Right ventricle myocardium superior (tissue), 1 donor: ENCODE measurements around the gene SCYL2. TPM values are rescaled to one million over a fixed set of nuclear protein-coding genes. Genes with fewer than 3 reads are reported as not detected.
"Not testable (repeated sequence)": the region's sequence is repeated elsewhere in the genome, so short reads cannot be mapped to it uniquely, and the experiment has no call there.

Experiments used
- ATAC-seq: fragments of 200-7000 bp; cut with Tn5 transposase; one replicate; pipeline ENCODE4 v1.9.1; 2020; ENCODE audit warnings: mild to moderate bottlenecking; ENCODE audit not compliant: poor library complexity
- DNase-seq: peaks from one replicate; pipeline ENCODE4 v3.0.0-alpha.2; 2020
- intact Hi-C: fragments of 100-400 bp; cut with DNase I; formaldehyde crosslinking; loops from one replicate; pipeline ENCODE4 v1.11.2; 2022
- total RNA-seq: library from RNA; stranded (reverse); fragmentation: NEBNext Ultra II Directional; extraction: Animal tissue kit (Norgen Biotek cat#: 25700); gene quantifications from one replicate; pipeline ENCODE4 v1.2.1, GENCODE V29; 2021
- donor health status: DM: no; HTN: yes; CAD: no; lungs with severe emphysema.

SCYL2 gene
- total RNA-seq, 1 donor from 2014 or later: 24.7 TPM

DNA sequence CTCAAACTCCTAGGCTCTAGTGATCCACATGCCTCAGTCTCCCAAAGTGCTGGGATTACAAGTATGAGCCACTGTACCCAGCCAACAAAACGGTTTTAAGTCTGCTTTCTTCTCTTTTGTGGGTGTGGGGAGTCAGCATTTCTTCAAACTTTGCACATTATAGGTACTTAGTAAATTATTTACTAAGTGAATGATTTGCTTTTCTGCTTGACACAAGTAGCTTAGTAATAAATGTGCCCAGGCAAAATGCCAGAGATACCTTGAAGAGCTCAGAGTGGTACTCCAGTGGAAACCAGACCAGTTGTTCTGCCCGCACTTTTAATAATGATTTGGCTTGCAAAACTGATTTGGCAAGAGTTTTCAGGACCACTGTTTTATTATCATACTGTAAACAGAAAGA lies 15.1 kb upstream of the SCYL2 start:
- DNase-seq (no peak), ATAC-seq (no peak)
- intact Hi-C loops: no loop called here

DNA sequence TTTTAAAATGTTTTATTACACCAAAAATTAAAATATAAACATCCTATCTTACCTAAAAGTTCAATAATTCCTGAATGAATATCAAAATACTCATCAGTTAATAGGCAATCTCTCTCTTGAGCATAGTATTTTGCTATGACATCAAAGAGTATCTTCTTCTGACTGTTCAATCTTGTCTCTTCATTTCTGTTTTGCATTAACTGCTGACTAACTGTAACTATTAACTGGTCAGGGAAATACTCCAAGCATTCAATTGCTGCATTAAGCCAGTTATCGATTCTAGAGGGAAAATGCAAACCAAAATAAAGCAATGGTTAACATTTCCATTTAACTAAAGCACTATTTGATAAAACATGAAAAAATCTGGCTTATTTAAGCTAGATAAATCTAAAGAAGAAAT lies 13.5 kb upstream of the SCYL2 start:
- ATAC-seq (no peak), DNase-seq (no peak)
- intact Hi-C loops: no loop called here

GRCh38 chr12:100254876-100255275 lies 12.1 kb upstream of the SCYL2 start:
- DNase-seq (no peak), ATAC-seq (no peak)
- intact Hi-C loops: no loop called here

DNA sequence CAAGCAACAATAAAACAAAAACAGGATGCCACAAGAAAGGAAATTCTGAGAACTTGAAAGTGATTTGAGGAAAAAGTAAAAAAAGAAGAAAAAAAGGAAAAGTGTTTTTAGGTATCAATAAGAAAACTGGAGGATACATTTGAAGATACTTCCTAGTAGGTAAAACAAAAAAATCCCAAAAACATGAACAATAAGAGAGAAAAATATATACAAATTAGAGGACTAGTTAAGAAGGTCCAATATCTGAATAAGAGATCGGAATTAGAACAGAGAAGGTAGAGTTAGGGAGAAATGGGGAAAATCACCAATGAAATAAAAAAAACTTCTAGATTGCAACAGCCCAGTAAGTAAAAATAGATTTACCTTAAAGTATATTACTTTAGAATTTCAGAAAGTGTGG lies 8.8 kb upstream of the SCYL2 start:
- no peak for ATAC-seq
- intact Hi-C loops: no loop called here
- DNase-seq: no peak

DNA sequence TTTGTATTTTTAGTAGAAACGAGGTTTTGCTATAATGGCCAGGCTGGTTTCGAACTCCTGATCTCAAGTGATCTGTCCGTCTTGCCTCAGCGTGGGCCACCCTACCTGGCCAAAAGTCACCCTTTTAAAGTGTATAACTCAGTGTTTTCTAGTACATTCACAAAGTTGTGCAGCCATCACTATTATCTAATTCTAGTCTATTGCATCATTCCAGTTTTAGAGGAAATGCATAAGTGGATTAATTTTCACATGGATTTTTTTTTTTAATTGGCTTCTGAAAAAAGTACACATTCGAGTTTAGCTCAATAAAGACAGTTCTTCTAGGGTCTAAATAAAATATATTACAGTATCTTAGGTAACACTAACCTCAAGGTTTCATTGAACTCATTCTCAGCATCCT lies 3.8 kb upstream of the SCYL2 start:
- no peak for DNase-seq
- no peak for ATAC-seq
- intact Hi-C loops: loop anchor here (10.0 kb wide), 1 partner anchor 128 kb away; no protein-coding TSS in a partner anchor

GRCh38 chr12:100265107-100265506 lies 1.9 kb upstream of the SCYL2 start:
- DNase-seq, ATAC-seq: not testable (repeated sequence)
- intact Hi-C loops: loop anchor here (10.0 kb wide), 1 partner anchor 130 kb away; no protein-coding TSS in a partner anchor

GRCh38 chr12:100265732-100266584 lies 1.0 kb upstream of the SCYL2 start:
- ATAC-seq (no peak), DNase-seq (no peak)
- intact Hi-C loops: loop anchor here (10.0 kb wide), 1 partner anchor 131 kb away; no protein-coding TSS in a partner anchor

GRCh38 chr12:100266585-100266834 lies 467 bp upstream of the SCYL2 start:
- DNase-seq (peak; percentile 97), ATAC-seq (peak; percentile 90)
- intact Hi-C loops: loop anchor here (10.0 kb wide), 1 partner anchor 132 kb away; no protein-coding TSS in a partner anchor

DNA sequence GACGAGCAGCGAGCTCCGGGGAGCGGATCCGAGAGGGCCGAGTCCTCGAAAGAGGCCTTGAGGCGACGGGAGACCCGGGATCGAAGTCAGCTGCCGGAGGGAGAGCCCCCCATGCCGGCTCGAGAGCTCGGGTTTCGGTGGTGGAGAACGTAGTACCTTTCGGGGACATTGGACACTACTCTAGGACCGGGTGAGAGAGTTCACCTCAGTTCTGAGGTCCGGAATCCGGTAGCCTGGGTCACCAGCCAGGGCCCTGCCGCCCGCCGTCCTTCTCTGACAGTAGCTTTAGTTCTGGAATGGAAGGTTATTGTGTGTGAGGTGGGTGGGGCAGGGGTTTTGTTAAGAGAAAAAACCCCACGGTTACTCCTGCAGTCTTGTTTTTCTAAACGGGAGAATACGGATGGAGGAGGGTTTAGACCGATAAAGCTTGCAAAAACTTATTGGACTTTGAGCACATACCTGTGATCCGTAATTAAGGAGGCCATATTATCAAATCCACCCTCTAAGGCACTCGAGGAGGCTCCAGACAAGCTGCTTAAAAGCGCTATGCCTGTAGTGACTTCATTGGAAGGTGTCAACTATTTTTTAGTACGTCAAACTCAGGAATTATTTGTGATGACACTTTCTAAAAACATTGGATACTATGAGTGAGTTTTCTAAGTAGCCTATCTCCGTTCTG lies 765 bp downstream of the SCYL2 start:
- intact Hi-C loops: loop anchor here (10.0 kb wide), 1 partner anchor 133 kb away; no protein-coding TSS in a partner anchor
- ATAC-seq: peak; percentile 13
- no peak for DNase-seq

DNA sequence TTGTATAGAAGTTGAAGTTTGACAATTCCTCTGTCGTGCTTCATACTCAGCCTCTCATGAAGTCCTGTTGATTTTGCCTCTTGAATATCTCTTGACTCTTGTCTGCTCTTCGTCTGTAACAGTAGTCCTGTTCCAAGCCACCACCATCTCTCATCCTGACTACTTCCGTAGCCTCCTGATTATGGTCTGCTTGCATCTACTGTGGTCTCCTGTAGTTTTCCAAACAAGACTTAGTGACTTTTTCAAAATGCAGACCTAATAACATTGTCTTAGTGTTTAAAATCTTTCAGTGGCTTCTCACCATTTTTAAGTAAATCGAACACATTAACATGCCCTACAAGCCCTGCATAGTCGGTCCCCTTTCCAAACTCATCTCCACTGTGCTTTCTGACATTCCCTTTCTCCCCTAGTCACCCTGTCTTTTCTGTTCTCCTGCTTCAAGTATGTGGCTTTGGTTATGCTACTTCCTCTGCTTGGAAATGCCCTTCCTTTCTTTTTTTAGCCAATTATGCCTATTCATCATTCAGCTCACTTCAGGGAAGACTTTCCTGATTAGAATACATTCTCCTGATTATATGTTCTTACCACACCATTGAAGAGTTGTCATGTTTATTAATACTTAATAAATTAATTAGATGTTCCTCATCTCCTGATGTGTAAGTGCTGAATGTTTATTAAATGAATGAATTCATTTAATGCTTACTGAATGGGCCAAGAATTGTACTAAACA lies 2.0 kb downstream of the SCYL2 start:
- DNase-seq: no peak
- no peak for ATAC-seq
- intact Hi-C loops: loop anchor here (10.0 kb wide), 1 partner anchor 134 kb away; no protein-coding TSS in a partner anchor

GRCh38 chr12:100273782-100274181 lies 6.8 kb downstream of the SCYL2 start:
- ATAC-seq: no peak
- no peak for DNase-seq
- intact Hi-C loops: no loop called here

DNA sequence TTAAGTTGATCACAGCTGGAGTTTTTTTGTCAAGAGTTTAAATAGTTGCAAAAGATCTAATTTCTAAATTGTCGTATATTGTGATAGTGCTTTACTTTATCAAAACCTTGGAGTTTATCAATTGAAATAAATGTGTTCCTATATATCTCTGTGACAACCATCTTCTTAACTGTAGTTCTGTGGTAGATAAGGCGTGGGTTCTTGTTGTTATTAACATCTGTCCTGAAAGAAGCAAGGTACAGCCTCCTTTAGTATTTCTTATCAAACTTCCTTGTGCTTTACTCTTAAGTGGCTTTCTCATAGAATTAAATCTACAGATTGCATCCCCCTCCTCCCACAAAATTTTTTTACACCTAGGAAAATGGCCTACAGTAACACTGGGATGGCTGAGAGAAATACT lies 7.3 kb downstream of the SCYL2 start:
- no peak for DNase-seq
- intact Hi-C loops: no loop called here
- no peak for ATAC-seq

DNA sequence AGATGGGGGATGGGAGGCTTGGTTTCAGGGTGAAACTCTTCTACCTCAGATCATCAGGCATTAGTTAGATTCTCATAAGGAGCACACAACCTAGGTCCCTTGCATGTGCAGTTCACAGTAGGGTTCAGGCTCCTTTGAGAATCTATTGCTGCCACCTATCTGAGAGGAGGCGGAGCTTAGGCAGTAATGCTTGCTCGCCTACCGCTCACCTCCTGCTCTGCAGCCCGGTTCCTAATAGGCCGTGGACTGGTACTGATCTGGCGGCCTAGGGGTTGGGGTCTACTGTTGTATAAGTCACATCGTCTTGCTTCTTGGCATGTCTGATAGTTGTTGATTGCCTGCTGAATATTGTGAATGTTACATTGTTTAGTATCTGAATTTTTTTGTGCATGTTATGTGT lies 12.2 kb downstream of the SCYL2 start:
- DNase-seq: no peak
- ATAC-seq: no peak
- intact Hi-C loops: no loop called here

DNA sequence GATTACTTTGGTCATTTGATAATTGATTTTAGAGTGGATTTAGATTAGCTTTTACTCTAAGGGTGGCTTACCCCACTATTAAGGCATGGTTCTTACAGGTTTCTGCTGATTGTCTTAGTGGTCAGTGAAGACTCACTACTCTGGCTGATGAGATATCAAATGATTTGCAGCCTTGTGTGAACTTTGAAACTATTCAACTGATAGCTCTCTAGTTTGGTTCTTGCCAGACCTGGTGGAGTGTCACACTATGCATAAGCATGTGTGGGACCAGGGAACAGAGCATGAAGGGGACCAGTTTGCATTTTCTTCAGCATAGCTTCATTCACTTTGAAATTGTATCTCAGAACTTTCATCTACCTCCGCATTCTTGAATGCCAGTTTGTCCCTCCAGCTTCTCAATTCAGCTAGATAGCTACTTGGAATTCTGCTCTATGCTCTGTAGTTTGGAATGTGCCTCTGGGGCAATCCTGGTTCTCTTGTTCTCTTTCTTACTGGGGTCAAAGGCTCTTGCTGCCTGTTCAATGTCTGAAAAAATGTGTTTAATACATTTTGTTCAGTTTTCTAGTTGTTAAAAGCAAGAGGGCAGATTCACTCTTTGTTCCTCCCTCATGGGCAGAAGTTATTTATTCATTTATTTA lies 12.7 kb downstream of the SCYL2 start:
- no peak for DNase-seq
- intact Hi-C loops: no loop called here
- ATAC-seq: no peak

- ATAC-seq, intact Hi-C loops, DNase-seq: not testable (repeated sequence)
Observed at GRCh38 chr12:100284556-100284955, 17.6 kb downstream of the SCYL2 start.

DNA sequence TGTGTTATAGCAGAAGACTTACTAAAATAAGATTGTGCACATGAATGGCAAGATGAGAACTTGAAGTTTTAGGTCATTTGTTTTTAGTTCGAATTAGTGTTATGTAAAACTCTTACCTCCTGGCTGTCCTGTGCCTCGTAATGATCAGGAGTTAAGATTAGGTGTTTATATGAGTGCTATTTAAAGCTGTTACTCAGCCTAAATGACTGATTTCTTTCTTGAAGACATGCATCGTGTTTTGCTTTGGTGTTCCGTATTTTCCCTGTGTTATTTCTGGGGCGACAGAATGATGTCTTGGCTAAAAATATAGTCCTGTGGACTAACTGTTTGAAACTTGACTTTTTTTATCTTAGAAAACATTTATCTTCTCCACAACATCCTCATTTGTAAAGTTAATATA lies 22.1 kb downstream of the SCYL2 start:
- DNase-seq (no peak), ATAC-seq (no peak)
- intact Hi-C loops: no loop called here

DNA sequence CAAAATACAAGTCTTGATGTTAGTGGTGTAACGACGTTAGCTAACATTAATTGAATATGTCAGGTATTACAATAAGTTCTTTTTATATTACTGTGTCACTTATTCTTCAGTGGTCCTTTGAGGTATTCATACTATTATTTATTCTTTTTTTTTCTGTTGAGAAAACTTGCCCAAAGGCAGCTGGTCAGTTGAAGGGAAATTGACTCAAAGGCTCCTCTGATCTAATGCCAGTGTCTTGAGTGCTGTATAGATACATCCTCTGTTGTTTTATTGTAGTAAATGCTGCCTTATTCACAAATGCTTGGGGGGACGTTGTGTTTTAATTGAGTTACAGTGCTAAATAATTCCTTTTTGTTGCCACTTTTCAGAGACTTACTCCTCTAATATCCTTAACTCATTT lies 23.0 kb downstream of the SCYL2 start:
- ATAC-seq: no peak
- no peak for DNase-seq
- intact Hi-C loops: no loop called here

DNA sequence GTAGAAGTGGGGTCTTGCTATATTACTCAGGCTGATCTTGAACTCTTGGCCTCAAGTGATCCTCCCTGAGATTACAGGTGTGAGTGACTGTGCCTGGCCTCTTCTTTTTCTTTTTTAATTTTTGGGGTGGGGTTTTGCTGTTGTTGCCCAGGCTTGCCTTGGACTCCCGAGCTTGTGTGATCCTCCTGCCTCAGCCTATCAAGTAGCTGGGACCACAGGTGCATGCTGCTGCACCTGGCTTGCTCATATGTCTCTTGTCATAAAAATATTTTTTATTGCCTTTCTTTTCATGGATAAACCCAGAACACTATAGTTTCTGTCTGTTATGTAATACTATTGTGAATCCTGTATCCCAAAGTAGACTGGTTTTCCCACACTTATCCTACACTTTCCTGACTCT lies 26.0 kb downstream of the SCYL2 start:
- ATAC-seq: no peak
- no peak for DNase-seq
- intact Hi-C loops: no loop called here

DNA sequence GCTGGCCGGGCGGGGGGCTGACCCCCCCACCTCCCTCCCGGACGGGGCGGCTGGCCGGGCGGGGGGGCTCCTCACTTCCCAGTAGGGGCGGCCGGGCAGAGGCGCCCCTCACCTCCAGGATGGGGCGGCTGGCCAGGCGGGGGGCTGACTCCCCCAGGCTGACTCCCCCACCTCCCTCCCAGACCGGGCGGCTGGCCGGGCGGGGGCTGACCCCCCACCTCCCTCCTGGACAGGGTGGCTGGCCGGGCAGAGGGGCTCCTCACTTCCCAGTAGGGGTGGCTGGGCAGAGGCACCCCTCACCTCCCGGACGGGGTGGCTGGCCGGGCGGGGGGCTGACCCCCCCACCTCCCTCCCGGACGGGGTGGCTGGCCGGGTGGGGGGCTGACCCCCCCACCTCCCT lies 27.4 kb downstream of the SCYL2 start:
- ATAC-seq, DNase-seq, intact Hi-C loops: not testable (repeated sequence)
